A673 (cell line): ENCODE measurements around the gene CDH23.

Experiments
- EZH2 ChIP-seq: fragments of 200-600 bp; sonication (generic); IDR thresholded peaks from 2 replicates; pipeline ENCODE4 v1.6.1; 2017; ENCODE audit warnings: borderline replicate concordance, low read depth, mild to moderate bottlenecking, mixed read lengths, antibody characterized with exemption, low read length; ENCODE audit not compliant: poor library complexity, severe bottlenecking
- TF ChIP-seq, protein P1 (sequence below): fragments of 300-800, 200-600 bp; sonication (generic); conservative IDR thresholded peaks from 2 replicates; pipeline ENCODE4 v1.5.1; 2017; ENCODE audit warnings: low read depth, mild to moderate bottlenecking, antibody characterized with exemption, low read length, moderate library complexity, mixed read lengths

DNA sequence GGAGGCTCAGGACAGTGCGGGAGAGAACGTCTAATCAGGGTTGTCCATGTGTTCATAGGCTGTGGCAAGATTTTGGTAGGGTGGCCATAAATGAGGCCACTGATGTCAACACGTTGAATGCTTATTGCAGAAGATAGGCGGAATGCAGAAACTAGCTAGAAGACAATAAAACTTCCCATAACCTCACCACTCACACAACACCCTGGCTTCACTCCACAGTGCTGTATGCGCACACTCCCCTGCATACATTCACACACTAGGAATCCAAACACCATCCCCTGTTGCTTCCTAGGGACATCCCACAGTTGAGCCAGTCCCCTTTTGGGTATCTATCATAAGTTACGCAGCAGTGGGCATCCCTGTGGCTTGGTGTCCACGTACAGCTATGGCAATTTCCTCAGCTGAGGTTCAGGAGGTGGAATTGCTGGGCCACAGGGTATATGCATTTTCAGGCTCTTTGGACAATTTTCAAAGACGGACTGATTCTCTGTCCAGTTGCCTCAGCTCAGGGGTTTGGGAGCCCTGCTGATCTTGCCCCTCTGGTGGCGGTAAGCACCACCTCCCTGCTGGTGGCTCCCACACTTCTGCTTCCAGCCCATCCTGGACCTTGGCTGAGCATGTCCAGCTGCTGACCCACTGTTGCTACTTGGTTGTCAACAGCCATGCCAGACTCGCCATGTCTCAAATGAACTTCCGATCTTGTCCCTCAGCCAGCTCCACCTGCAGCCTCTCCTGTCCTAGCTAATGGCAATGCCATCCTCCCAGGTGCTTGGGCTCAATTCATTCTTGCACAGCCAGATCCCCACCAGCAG, 36.4 kb downstream of the CDH23 start:
- TF ChIP-seq, protein P1, sequence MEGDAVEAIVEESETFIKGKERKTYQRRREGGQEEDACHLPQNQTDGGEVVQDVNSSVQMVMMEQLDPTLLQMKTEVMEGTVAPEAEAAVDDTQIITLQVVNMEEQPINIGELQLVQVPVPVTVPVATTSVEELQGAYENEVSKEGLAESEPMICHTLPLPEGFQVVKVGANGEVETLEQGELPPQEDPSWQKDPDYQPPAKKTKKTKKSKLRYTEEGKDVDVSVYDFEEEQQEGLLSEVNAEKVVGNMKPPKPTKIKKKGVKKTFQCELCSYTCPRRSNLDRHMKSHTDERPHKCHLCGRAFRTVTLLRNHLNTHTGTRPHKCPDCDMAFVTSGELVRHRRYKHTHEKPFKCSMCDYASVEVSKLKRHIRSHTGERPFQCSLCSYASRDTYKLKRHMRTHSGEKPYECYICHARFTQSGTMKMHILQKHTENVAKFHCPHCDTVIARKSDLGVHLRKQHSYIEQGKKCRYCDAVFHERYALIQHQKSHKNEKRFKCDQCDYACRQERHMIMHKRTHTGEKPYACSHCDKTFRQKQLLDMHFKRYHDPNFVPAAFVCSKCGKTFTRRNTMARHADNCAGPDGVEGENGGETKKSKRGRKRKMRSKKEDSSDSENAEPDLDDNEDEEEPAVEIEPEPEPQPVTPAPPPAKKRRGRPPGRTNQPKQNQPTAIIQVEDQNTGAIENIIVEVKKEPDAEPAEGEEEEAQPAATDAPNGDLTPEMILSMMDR, result no peak
- no peak for TF ChIP-seq EZH2
